Smooth muscle cell (in vitro differentiated cells): Measurements from ENCODE around the gene NAA40. TPM values are rescaled to one million over a fixed set of nuclear protein-coding genes. Genes with fewer than 3 reads are reported as not detected.

Source experiments
- DNase-seq: peaks from one replicate; lab custom pipeline; 2025; ENCODE audit not compliant: unreplicated experiment; lab: John Stamatoyannopoulos, UW
- H2AFZ ChIP-seq: fragments of 200-600 bp; sonication (generic); 2 replicates; pipeline ENCODE4 v1.6.0; 2016; ENCODE audit warnings: antibody characterized with exemption, low read depth, mild to moderate bottlenecking
- H3F3A ChIP-seq: fragments of 200-600 bp; sonication (generic); 2 replicates; pipeline ENCODE4 v1.6.0; 2017; ENCODE audit warnings: antibody characterized with exemption, low read depth
- H3K27ac ChIP-seq: fragments of 200-600 bp; sonication (generic); 2 replicates; pipeline ENCODE4 v1.5.1; 2016; ENCODE audit warnings: low read depth, mild to moderate bottlenecking
- H3K27me3 ChIP-seq: fragments of 200-600 bp; sonication (generic); 2 replicates; pipeline ENCODE4 v1.6.1; 2016; ENCODE audit warnings: low read depth, mild to moderate bottlenecking
- H3K36me3 ChIP-seq: fragments of 200-600 bp; sonication (generic); 2 replicates; pipeline ENCODE4 v1.5.1; 2016; ENCODE audit warnings: low read depth
- H3K4me1 ChIP-seq: fragments of 200-600 bp; sonication (generic); 2 replicates; pipeline ENCODE4 v1.5.1; 2016; ENCODE audit warnings: low read depth
- H3K4me2 ChIP-seq: fragments of 200-600 bp; sonication (generic); 2 replicates; pipeline ENCODE4 v1.6.0; 2016; ENCODE audit warnings: mild to moderate bottlenecking
- H3K4me3 ChIP-seq: fragments of 200-600 bp; sonication (generic); 2 replicates; pipeline ENCODE4 v1.5.1; 2016; ENCODE audit warnings: mild to moderate bottlenecking
- H3K79me2 ChIP-seq: fragments of 200-600 bp; sonication (generic); 2 replicates; pipeline ENCODE4 v1.6.0; 2016; ENCODE audit warnings: low read depth, mild to moderate bottlenecking
- H3K9ac ChIP-seq: fragments of 200-600 bp; sonication (generic); 2 replicates; pipeline ENCODE4 v1.6.0; 2016; ENCODE audit warnings: low read depth
- H3K9me3 ChIP-seq: fragments of 200-600 bp; sonication (generic); replicated peaks from 2 replicates; pipeline ENCODE4 v1.5.1; 2016; ENCODE audit warnings: low read depth
- H4K20me1 ChIP-seq: fragments of 200-600 bp; sonication (generic); 2 replicates; pipeline ENCODE4 v1.6.0; 2016; ENCODE audit warnings: low read depth
- WGBS: methylation state at CpG from one replicate; pipeline ENCODE4 v1.1.7; 2016; ENCODE audit warnings: low lambda C conversion rate; 5-methylcytosine and 5-hydroxymethylcytosine counted together
- polyA plus RNA-seq: library from polyadenylated mRNA; unstranded; fragments of >200 nt; fragmentation: Nextera tagmentation; extraction: Ambion mirVana; gene quantifications from 2 replicates; pipeline ENCODE4 v1.2.1, GENCODE V29; 2016
- total RNA-seq: library from RNA; depleted of rRNA; stranded (reverse); fragments of >200 nt; gene quantifications from 2 replicates; pipeline ENCODE4 v1.2.3, GENCODE V29; 2014
- TF ChIP-seq, protein P1 (sequence below): fragments of 200-600 bp; sonication (generic); IDR thresholded peaks from 2 replicates; pipeline ENCODE4 v1.5.1; 2017; ENCODE audit warnings: borderline replicate concordance, mild to moderate bottlenecking, antibody characterized with exemption; ENCODE audit not compliant: insufficient read depth, poor library complexity, severe bottlenecking

The NAA40 gene
- total and polyA plus RNA-seq, 2 experiments from 2014 or later = 7.6 to 11.3 TPM

DNA sequence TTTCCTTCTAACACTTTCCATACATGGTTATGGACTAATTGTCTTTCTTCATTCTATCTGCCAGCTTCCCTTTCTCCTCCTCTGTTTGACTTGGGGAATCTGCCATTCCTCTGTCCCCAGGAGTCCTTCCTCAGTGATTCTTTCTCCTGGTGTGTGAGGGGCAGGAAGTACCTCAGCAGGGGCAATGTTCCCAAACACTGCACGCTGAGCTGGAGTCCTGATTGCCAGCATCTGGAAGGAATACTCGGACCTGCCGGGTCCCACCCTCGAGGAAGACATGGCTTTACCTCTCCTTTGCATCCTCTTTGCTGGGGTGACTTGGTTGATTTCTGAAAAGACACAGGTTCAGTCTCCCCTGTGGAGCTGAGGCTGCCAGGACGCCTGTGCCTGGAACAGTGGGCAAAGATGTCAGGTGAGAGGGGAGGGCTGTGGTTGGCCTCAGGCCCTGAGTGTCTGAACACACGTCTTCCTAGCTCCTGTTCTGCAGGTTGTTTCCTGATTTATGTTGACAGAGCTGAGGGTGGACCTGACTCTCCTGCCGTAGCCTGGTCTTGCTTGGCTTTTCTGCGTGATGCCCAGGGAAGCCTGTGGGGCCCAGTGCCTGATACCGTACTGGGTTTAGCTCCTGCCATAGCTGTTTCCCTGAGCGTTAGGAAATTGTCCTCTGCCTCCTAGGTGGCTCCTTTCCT is 39.9 kb downstream of the NAA40 start:
- TF ChIP-seq, protein P1, sequence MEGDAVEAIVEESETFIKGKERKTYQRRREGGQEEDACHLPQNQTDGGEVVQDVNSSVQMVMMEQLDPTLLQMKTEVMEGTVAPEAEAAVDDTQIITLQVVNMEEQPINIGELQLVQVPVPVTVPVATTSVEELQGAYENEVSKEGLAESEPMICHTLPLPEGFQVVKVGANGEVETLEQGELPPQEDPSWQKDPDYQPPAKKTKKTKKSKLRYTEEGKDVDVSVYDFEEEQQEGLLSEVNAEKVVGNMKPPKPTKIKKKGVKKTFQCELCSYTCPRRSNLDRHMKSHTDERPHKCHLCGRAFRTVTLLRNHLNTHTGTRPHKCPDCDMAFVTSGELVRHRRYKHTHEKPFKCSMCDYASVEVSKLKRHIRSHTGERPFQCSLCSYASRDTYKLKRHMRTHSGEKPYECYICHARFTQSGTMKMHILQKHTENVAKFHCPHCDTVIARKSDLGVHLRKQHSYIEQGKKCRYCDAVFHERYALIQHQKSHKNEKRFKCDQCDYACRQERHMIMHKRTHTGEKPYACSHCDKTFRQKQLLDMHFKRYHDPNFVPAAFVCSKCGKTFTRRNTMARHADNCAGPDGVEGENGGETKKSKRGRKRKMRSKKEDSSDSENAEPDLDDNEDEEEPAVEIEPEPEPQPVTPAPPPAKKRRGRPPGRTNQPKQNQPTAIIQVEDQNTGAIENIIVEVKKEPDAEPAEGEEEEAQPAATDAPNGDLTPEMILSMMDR = no peak
- Histone ChIP-seq H3K4me1 (peaks cover 13% of the 10 kb centered on the region), H3K4me2 (no peak overlapping the region), H4K20me1 (peaks cover 19% of the 10 kb centered on the region), H3K36me3 (no peaks in the 10 kb centered on the region), H3K4me3 (no peak overlapping the region), H3K79me2 (peaks cover 46% of the 10 kb centered on the region), H3K9ac (no peak overlapping the region), H3K27me3 (no peaks in the 10 kb centered on the region), H3F3A (no peaks in the 10 kb centered on the region), H3K27ac (no peak overlapping the region), H3K9me3 (no peaks in the 10 kb centered on the region), H2AFZ (no peak overlapping the region)
- DNase-seq = no peak
- 77% methylated on average over 10 of the region's 10 CpGs for WGBS

DNA sequence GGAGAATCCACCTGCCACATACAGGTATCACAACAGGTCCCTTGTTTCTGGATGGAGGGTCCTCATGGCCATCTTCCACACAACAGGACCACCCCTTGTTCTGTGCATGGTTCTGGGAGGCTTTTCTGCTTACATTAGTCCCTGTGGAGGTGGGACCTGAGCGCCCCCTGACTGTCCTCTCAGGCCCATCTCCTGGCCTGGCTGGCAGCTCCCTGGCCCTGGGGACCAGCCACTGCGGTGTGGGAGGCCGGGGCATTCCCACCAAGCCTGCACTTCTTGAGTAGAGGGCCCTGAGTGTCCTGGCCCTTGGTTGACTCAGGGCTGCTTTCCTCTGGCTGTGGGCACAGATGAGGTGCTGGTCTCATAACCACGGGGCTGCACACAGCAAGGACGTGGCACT is 40.6 kb downstream of the NAA40 start:
- Histone ChIP-seq H3K4me1 (peaks cover 13% of the 10 kb centered on the region), H3K36me3 (no peaks in the 10 kb centered on the region), H4K20me1 (peaks cover 19% of the 10 kb centered on the region), H3K4me3 (no peak overlapping the region), H2AFZ (no peak overlapping the region), H3K27ac (no peak overlapping the region), H3K79me2 (peaks cover 46% of the 10 kb centered on the region), H3K9ac (no peak overlapping the region), H3K27me3 (no peaks in the 10 kb centered on the region), H3K9me3 (no peaks in the 10 kb centered on the region), H3K4me2 (no peak overlapping the region), H3F3A (no peaks in the 10 kb centered on the region)
- TF ChIP-seq, protein P1 = no peak
- DNase-seq = no peak
- WGBS = 90% methylated on average over 5 of the region's 5 CpGs

DNA sequence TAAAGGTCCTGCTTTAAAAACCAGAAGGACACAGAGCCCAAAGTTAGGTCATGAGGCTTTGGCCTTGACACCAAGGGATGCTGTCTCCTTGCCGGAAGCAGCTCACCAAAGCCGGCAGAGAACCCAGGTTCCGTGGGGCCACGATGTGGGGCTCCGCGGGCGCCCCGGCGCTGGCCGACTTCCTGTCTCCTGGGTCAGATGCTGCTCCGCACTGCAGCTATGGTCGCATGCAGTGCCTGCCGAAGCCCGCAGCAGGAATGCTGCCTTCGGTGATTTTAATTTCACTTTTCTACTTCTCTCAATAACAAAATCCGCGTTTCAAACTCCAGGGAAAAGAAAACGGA is 47.0 kb downstream of the NAA40 start:
- Histone ChIP-seq H3K79me2 (peaks cover 31% of the 10 kb centered on the region), H3F3A (no peaks in the 10 kb centered on the region)

More for the DNA sequence above, 47.0 kb downstream of the NAA40 start:
- Histone ChIP-seq H3K27ac (peak overlapping the region; percentile 76), H4K20me1 (peaks cover 27% of the 10 kb centered on the region), H2AFZ (peak overlapping the region; percentile 33), H3K4me2 (peak overlapping the region; percentile 95), H3K9ac (peak overlapping the region; percentile 88), H3K36me3 (no peaks in the 10 kb centered on the region), H3K27me3 (no peaks in the 10 kb centered on the region), H3K9me3 (no peaks in the 10 kb centered on the region), H3K4me1 (peaks cover 13% of the 10 kb centered on the region), H3K4me3 (peak overlapping the region; percentile 76)
- WGBS = 20% methylated on average over 18 of the region's 18 CpGs
- TF ChIP-seq, protein P1 = no peak
- DNase-seq = no peak
